Measurements from ENCODE around the gene GDPGP1.

GDPGP1 gene

GRCh38 chr15:90213122-90213817 is 20.7 kb upstream of the GDPGP1 start:
- Histone ChIP-seq H2AK5ac (ENCODE audit: low read depth, low read length) (no peak overlapping the region), H3K4ac (ENCODE audit: low read length) (no peak overlapping the region), H3K23ac (ENCODE audit: low read depth, low read length, poor library complexity) (no peak overlapping the region), H3K9me3 (replicated peaks in 1 of 2; ENCODE audit: control insufficient read depth in 2 of 2, insufficient read depth in 1 of 2, low read depth in 1 of 2, low read length in 2 of 2) (no peaks in the 10 kb centered on the region), H2BK12ac (ENCODE audit: low read length) (no peak overlapping the region), H4K91ac (ENCODE audit: low read depth, low read length, poor library complexity) (no peak overlapping the region), H3K36me3 (replicated peaks in 1 of 2; ENCODE audit: control insufficient read depth in 2 of 2, insufficient read depth in 2 of 2, low read length in 2 of 2) (peaks cover 3 to 23% of the 10 kb centered on the region in 2 donors), H2BK120ac (ENCODE audit: low read depth, low read length) (no peak overlapping the region), H3K18ac (ENCODE audit: low read length) (no peak overlapping the region), H3K27me3 (ENCODE audit: control insufficient read depth in 3 of 3, insufficient read depth in 3 of 3, low read depth in 1 of 3, low read length in 3 of 3) (no peaks in the 10 kb centered on the region), H3K4me1 (ENCODE audit: control insufficient read depth in 2 of 2, insufficient read depth in 1 of 2, low read depth in 1 of 2, low read length in 2 of 2) (peaks cover 0 to 3% of the 10 kb centered on the region in 2 donors), H3K4me2 (ENCODE audit: insufficient read depth, low read length, poor library complexity, severe bottlenecking) (no peak overlapping the region), H2BK15ac (ENCODE audit: low read length) (no peak overlapping the region), H4K8ac (ENCODE audit: low read depth, low read length) (no peak overlapping the region), H2BK5ac (ENCODE audit: low read length) (no peak overlapping the region), H3K79me1 (ENCODE audit: low read depth, low read length) (peaks cover 7% of the 10 kb centered on the region), H3K9ac (ENCODE audit: low read depth, low read length, poor library complexity) (no peak overlapping the region), H3K4me3 (ENCODE audit: low read length in 2 of 2) (no peak overlapping the region), H3K27ac (replicated peaks; ENCODE audit: low read length) (no peak overlapping the region), H2AFZ (ENCODE audit: low read length) (no peak overlapping the region), H3K14ac (ENCODE audit: low read length) (no peak overlapping the region)
- no peak for DNase-seq (ENCODE audit: low spot score)
- WGBS, 2 donors (ENCODE audit: extremely low coverage in 2 of 2, insufficient read length in 2 of 2, insufficient replicate concordance in 1 of 2), result no CpG with 5 or more reads among the region's 12 CpGs

DNA sequence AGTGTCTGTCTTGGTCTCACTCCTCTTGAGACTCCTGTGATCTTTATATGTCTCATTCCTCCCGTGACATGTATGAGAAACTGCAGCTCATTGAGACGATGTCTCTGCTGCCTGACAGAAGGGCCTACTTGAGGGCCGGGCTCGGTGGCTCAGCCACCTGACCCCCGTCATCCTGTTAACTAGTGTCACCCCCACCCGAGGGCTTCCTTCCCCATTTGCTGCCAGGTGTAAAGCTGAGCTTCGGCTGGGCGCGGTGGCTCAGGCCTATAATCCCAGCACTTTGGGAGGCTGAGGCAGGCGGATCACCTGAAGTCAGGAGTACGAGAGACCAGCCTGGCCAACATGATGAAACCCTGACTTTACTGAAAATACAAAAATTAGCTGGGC is 20.2 kb upstream of the GDPGP1 start:
- Histone ChIP-seq H2BK120ac (ENCODE audit: low read depth, low read length) (no peak overlapping the region), H3K9ac (ENCODE audit: low read depth, low read length, poor library complexity) (no peak overlapping the region), H2BK5ac (ENCODE audit: low read length) (no peak overlapping the region), H2AFZ (ENCODE audit: low read length) (no peak overlapping the region), H2BK12ac (ENCODE audit: low read length) (no peak overlapping the region), H3K18ac (ENCODE audit: low read length) (no peak overlapping the region), H4K8ac (ENCODE audit: low read depth, low read length) (no peak overlapping the region), H3K9me3 (replicated peaks in 1 of 2; ENCODE audit: control insufficient read depth in 2 of 2, insufficient read depth in 1 of 2, low read depth in 1 of 2, low read length in 2 of 2) (no peaks in the 10 kb centered on the region), H2AK5ac (ENCODE audit: low read depth, low read length) (no peak overlapping the region), H3K27ac (replicated peaks; ENCODE audit: low read length) (no peak overlapping the region), H3K14ac (ENCODE audit: low read length) (no peak overlapping the region), H3K4me2 (ENCODE audit: insufficient read depth, low read length, poor library complexity, severe bottlenecking) (no peak overlapping the region), H4K91ac (ENCODE audit: low read depth, low read length, poor library complexity) (no peak overlapping the region), H3K36me3 (replicated peaks in 1 of 2; ENCODE audit: control insufficient read depth in 2 of 2, insufficient read depth in 2 of 2, low read length in 2 of 2) (peaks cover 3 to 24% of the 10 kb centered on the region in 2 donors), H3K23ac (ENCODE audit: low read depth, low read length, poor library complexity) (no peak overlapping the region), H3K79me1 (ENCODE audit: low read depth, low read length) (peaks cover 7% of the 10 kb centered on the region), H3K4ac (ENCODE audit: low read length) (no peak overlapping the region), H3K4me3 (ENCODE audit: low read length in 2 of 2) (no peak overlapping the region), H2BK15ac (ENCODE audit: low read length) (no peak overlapping the region), H3K4me1 (ENCODE audit: control insufficient read depth in 2 of 2, insufficient read depth in 1 of 2, low read depth in 1 of 2, low read length in 2 of 2) (peaks cover 0 to 3% of the 10 kb centered on the region in 2 donors), H3K27me3 (ENCODE audit: control insufficient read depth in 3 of 3, insufficient read depth in 3 of 3, low read depth in 1 of 3, low read length in 3 of 3) (no peaks in the 10 kb centered on the region)
- DNase-seq (ENCODE audit: low spot score), result no peak
- WGBS, 2 donors (ENCODE audit: extremely low coverage in 2 of 2, insufficient read length in 2 of 2, insufficient replicate concordance in 1 of 2), result no CpG with 5 or more reads among the region's 11 CpGs

DNA sequence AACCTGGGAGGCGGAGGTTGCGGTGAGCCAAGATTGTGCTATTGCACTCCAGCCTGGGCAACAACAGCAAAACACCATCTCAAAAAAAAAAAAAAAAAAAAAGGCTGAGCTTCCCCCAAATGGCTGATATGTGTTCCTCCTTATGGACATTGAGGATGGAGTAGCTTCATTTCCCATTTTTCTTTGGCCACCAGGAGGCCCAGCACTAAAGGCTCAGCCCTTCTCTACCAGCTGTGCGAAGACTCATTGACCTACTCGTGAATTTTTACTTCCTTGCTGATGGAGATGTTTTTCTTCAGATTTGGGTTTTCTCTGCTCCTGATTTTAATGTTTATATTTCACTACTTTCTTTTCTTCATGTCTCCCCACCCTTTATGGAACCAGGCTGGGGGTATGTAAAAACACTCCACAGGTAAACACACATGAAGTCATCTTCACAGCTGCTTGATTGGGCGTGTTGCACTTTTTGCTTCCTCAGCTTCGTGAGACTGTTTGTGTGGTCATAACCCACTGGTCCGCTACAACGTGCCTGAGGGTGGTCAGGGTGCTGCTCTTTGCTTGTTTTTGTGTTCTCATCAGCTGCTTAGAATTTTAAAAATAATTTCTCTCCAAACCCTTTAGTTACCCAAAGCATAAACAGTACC is 19.3 kb upstream of the GDPGP1 start:
- no peak overlapping the region for H2BK12ac ChIP-seq (ENCODE audit: low read length)
- no peak for DNase-seq (ENCODE audit: low spot score)
- H2BK5ac ChIP-seq (ENCODE audit: low read length), result no peak overlapping the region
- H3K79me1 ChIP-seq (ENCODE audit: low read depth, low read length), result peaks cover 7% of the 10 kb centered on the region
- no peak overlapping the region for H3K27ac ChIP-seq (replicated peaks; ENCODE audit: low read length)
- no peaks in the 10 kb centered on the region for H3K9me3 ChIP-seq (replicated peaks in 1 of 2; ENCODE audit: control insufficient read depth in 2 of 2, insufficient read depth in 1 of 2, low read depth in 1 of 2, low read length in 2 of 2)
- no peak overlapping the region for H3K14ac ChIP-seq (ENCODE audit: low read length)
- H3K4me3 ChIP-seq (ENCODE audit: low read length in 2 of 2), result no peak overlapping the region
- no CpG with 5 or more reads among the region's 8 CpGs for WGBS, 2 donors (ENCODE audit: extremely low coverage in 2 of 2, insufficient read length in 2 of 2, insufficient replicate concordance in 1 of 2)
- H4K91ac ChIP-seq (ENCODE audit: low read depth, low read length, poor library complexity), result no peak overlapping the region
- H3K4me2 ChIP-seq (ENCODE audit: insufficient read depth, low read length, poor library complexity, severe bottlenecking), result no peak overlapping the region
- no peak overlapping the region for H3K18ac ChIP-seq (ENCODE audit: low read length)
- H2BK120ac ChIP-seq (ENCODE audit: low read depth, low read length), result no peak overlapping the region
- no peak overlapping the region for H3K23ac ChIP-seq (ENCODE audit: low read depth, low read length, poor library complexity)
- peaks cover 3 to 24% of the 10 kb centered on the region in 2 donors for H3K36me3 ChIP-seq (replicated peaks in 1 of 2; ENCODE audit: control insufficient read depth in 2 of 2, insufficient read depth in 2 of 2, low read length in 2 of 2)
- no peak overlapping the region for H3K4ac ChIP-seq (ENCODE audit: low read length)
- peaks cover 0 to 3% of the 10 kb centered on the region in 2 donors for H3K4me1 ChIP-seq (ENCODE audit: control insufficient read depth in 2 of 2, insufficient read depth in 1 of 2, low read depth in 1 of 2, low read length in 2 of 2)
- no peaks in the 10 kb centered on the region for H3K27me3 ChIP-seq (ENCODE audit: control insufficient read depth in 3 of 3, insufficient read depth in 3 of 3, low read depth in 1 of 3, low read length in 3 of 3)
- H4K8ac ChIP-seq (ENCODE audit: low read depth, low read length), result no peak overlapping the region
- no peak overlapping the region for H2AFZ ChIP-seq (ENCODE audit: low read length)
- H3K9ac ChIP-seq (ENCODE audit: low read depth, low read length, poor library complexity), result no peak overlapping the region
- no peak overlapping the region for H2BK15ac ChIP-seq (ENCODE audit: low read length)
- H2AK5ac ChIP-seq (ENCODE audit: low read depth, low read length), result no peak overlapping the region

GRCh38 chr15:90217671-90218394 is 16.2 kb upstream of the GDPGP1 start:
- no peak overlapping the region for H2AK5ac ChIP-seq (ENCODE audit: low read depth, low read length)
- peak overlapping the region; percentile 39 for H3K23ac ChIP-seq (ENCODE audit: low read depth, low read length, poor library complexity)
- no peak overlapping the region for H4K8ac ChIP-seq (ENCODE audit: low read depth, low read length)
- H3K14ac ChIP-seq (ENCODE audit: low read length), result no peak overlapping the region
- H3K4ac ChIP-seq (ENCODE audit: low read length), result no peak overlapping the region
- H3K79me1 ChIP-seq (ENCODE audit: low read depth, low read length), result peaks cover 3% of the 10 kb centered on the region
- no peak for DNase-seq (ENCODE audit: low spot score)
- H3K9me3 ChIP-seq (replicated peaks in 1 of 2; ENCODE audit: control insufficient read depth in 2 of 2, insufficient read depth in 1 of 2, low read depth in 1 of 2, low read length in 2 of 2), result no peaks in the 10 kb centered on the region
- H2AFZ ChIP-seq (ENCODE audit: low read length), result no peak overlapping the region
- WGBS, 2 donors (ENCODE audit: extremely low coverage in 2 of 2, insufficient read length in 2 of 2, insufficient replicate concordance in 1 of 2), result no CpG with 5 or more reads among the region's 9 CpGs
- no peaks in the 10 kb centered on the region for H3K27me3 ChIP-seq (ENCODE audit: control insufficient read depth in 3 of 3, insufficient read depth in 3 of 3, low read depth in 1 of 3, low read length in 3 of 3)
- no peak overlapping the region for H3K4me3 ChIP-seq (ENCODE audit: low read length in 2 of 2)
- H4K91ac ChIP-seq (ENCODE audit: low read depth, low read length, poor library complexity), result no peak overlapping the region
- H2BK5ac ChIP-seq (ENCODE audit: low read length), result no peak overlapping the region
- no peak overlapping the region for H2BK15ac ChIP-seq (ENCODE audit: low read length)
- peak overlapping the region; percentile 44 for H3K9ac ChIP-seq (ENCODE audit: low read depth, low read length, poor library complexity)
- no peak overlapping the region for H3K27ac ChIP-seq (replicated peaks; ENCODE audit: low read length)
- no peak overlapping the region for H3K18ac ChIP-seq (ENCODE audit: low read length)
- H3K4me1 ChIP-seq (ENCODE audit: control insufficient read depth in 2 of 2, insufficient read depth in 1 of 2, low read depth in 1 of 2, low read length in 2 of 2), result peaks cover 0 to 3% of the 10 kb centered on the region in 2 donors
- peaks cover 7 to 22% of the 10 kb centered on the region in 2 donors for H3K36me3 ChIP-seq (replicated peaks in 1 of 2; ENCODE audit: control insufficient read depth in 2 of 2, insufficient read depth in 2 of 2, low read length in 2 of 2)
- H2BK12ac ChIP-seq (ENCODE audit: low read length), result no peak overlapping the region
- H2BK120ac ChIP-seq (ENCODE audit: low read depth, low read length), result no peak overlapping the region
- H3K4me2 ChIP-seq (ENCODE audit: insufficient read depth, low read length, poor library complexity, severe bottlenecking), result no peak overlapping the region

Data from neuronal stem cell (in vitro differentiated cells).